ENCODE measurements around the gene PSD. TPM values are rescaled to one million over a fixed set of nuclear protein-coding genes. Genes with fewer than 3 reads are reported as not detected.

PSD gene
- total RNA-seq, 1 experiment from 2014 or later, result 3.4 TPM

- H3K4me2 ChIP-seq (ENCODE audit: insufficient read depth, insufficient read length, low read length), result no peak overlapping the region
- peaks cover 13% of the 10 kb centered on the region for H3K23me2 ChIP-seq (ENCODE audit: insufficient read length, low read depth, low read length, poor library complexity, severe bottlenecking)
- no peaks in the 10 kb centered on the region for H3K9me3 Mint-ChIP-seq
- DNase-seq, result no peak
- no peak overlapping the region for H3K4me3 Mint-ChIP-seq
- no CpG with 5 or more reads among the region's 1 CpG for WGBS (ENCODE audit: extremely low coverage, insufficient read length, low lambda C conversion rate)
- H2AFZ ChIP-seq (ENCODE audit: low read length), result no peak overlapping the region
- no peaks in the 10 kb centered on the region for H3K9me3 ChIP-seq (ENCODE audit: control insufficient read depth, low read depth, low read length)
- no peaks in the 10 kb centered on the region for H3K79me2 ChIP-seq (ENCODE audit: insufficient read depth, low read length)
- no peak overlapping the region for H3K4ac ChIP-seq (ENCODE audit: low read depth, low read length)
- H3T11ph ChIP-seq (ENCODE audit: low read length), result no peak overlapping the region
- H2BK120ac ChIP-seq (ENCODE audit: low read depth, low read length, poor library complexity, severe bottlenecking), result no peak overlapping the region
- H2BK12ac ChIP-seq (ENCODE audit: insufficient read length, low read depth, low read length), result no peak overlapping the region
- no peak overlapping the region for H3K27ac Mint-ChIP-seq
- no peak overlapping the region for H3K18ac ChIP-seq (ENCODE audit: insufficient read length, low read depth, low read length)
- H3K56ac ChIP-seq (ENCODE audit: insufficient read length, low read depth, low read length), result no peak overlapping the region
- H2BK20ac ChIP-seq (ENCODE audit: low read depth, low read length, poor library complexity, severe bottlenecking), result no peak overlapping the region
- no peak overlapping the region for H2AK5ac ChIP-seq (ENCODE audit: insufficient read length, low read length)
- H3K79me1 ChIP-seq (ENCODE audit: insufficient read depth, low read depth, low read length, poor library complexity, severe bottlenecking), result no peaks in the 10 kb centered on the region
- H4K8ac ChIP-seq (replicated peaks; ENCODE audit: insufficient read length, low read depth, low read length), result no peak overlapping the region
- no peaks in the 10 kb centered on the region; the same call in 1 of the 2 replicates for H3K4me1 ChIP-seq (ENCODE audit: insufficient read depth, low read length)
- no peak overlapping the region for H3K9ac ChIP-seq (ENCODE audit: extremely low read depth, insufficient read length, low read length)
- TF ChIP-seq, protein P1, sequence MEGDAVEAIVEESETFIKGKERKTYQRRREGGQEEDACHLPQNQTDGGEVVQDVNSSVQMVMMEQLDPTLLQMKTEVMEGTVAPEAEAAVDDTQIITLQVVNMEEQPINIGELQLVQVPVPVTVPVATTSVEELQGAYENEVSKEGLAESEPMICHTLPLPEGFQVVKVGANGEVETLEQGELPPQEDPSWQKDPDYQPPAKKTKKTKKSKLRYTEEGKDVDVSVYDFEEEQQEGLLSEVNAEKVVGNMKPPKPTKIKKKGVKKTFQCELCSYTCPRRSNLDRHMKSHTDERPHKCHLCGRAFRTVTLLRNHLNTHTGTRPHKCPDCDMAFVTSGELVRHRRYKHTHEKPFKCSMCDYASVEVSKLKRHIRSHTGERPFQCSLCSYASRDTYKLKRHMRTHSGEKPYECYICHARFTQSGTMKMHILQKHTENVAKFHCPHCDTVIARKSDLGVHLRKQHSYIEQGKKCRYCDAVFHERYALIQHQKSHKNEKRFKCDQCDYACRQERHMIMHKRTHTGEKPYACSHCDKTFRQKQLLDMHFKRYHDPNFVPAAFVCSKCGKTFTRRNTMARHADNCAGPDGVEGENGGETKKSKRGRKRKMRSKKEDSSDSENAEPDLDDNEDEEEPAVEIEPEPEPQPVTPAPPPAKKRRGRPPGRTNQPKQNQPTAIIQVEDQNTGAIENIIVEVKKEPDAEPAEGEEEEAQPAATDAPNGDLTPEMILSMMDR (conservative IDR thresholded peaks at IDR 0.05), result no peak
- H3K27ac ChIP-seq (ENCODE audit: insufficient read length, low read depth, low read length), result no peak overlapping the region
- no peak overlapping the region for H2BK15ac ChIP-seq (ENCODE audit: low read depth, low read length)
- H4K20me1 ChIP-seq (ENCODE audit: control insufficient read depth, insufficient read depth, insufficient read length), result no peaks in the 10 kb centered on the region
- H2BK5ac ChIP-seq (ENCODE audit: insufficient read length, low read length), result no peak overlapping the region
- H3K36me3 Mint-ChIP-seq (ENCODE audit: insufficient read depth in 1 of 3, low read depth in 3 of 3), result peaks cover 6 to 17% (median 16%) of the 10 kb centered on the region in 3 experiments; a peak in 5 of 7 replicates
- peaks cover 4 to 13% of the 10 kb centered on the region in 2 experiments; a peak in 2 of 4 replicates for H3K4me1 Mint-ChIP-seq
- no peak overlapping the region for H4K91ac ChIP-seq (ENCODE audit: insufficient read length, low read depth, low read length)
- peaks cover 12% of the 10 kb centered on the region for H3K27me3 Mint-ChIP-seq (ENCODE audit: low read depth)
- H3K14ac ChIP-seq (ENCODE audit: insufficient read depth, low read length), result no peak overlapping the region
- no peaks in the 10 kb centered on the region for H3K27me3 ChIP-seq (ENCODE audit: insufficient read depth, low read length)
- H3K23ac ChIP-seq (ENCODE audit: insufficient read length, low read depth, low read length), result no peak overlapping the region
- no peak overlapping the region for H4K5ac ChIP-seq (ENCODE audit: insufficient read length, low read depth, low read length)
These were observed 6.9 kb upstream of the PSD start for GRCh38 chr10:102425444-102425843.

Data from H9 (cell line).